Urothelium cell line (cell line): ENCODE data around the gene SHC2.

ENCODE experiments used
- DNase-seq: peaks from one replicate; pipeline ENCODE4 v3.0.0; 2011; ENCODE audit warnings: low spot score, mixed read lengths
- FAIRE-seq: peaks from 2 replicates; lab custom pipeline; 2011; peaks lifted over from hg19 to GRCh38; lab: Jason Lieb, UNC

Gene SHC2

GRCh38 chr19:376111-376470 is 84.7 kb downstream of the SHC2 start:
- FAIRE-seq = no peak
- DNase-seq = no peak

- FAIRE-seq (no peak), DNase-seq (no peak)
Measured at GRCh38 chr19:375395-376110, 85.3 kb downstream of the SHC2 start.

- FAIRE-seq = no peak
- no peak for DNase-seq
Measured at GRCh38 chr19:374886-375235, 86.0 kb downstream of the SHC2 start.

- DNase-seq = no peak
Measured at GRCh38 chr19:374183-374885, 86.5 kb downstream of the SHC2 start.

GRCh38 chr19:373391-374182 is 87.2 kb downstream of the SHC2 start:
- FAIRE-seq = no peak
- DNase-seq = no peak

More at GRCh38 chr19:374183-374885, 86.5 kb downstream of the SHC2 start:
- no peak for FAIRE-seq

- no peak for DNase-seq
Measured at GRCh38 chr19:372306-372890, 88.4 kb downstream of the SHC2 start.

GRCh38 chr19:371501-372168 is 89.2 kb downstream of the SHC2 start:
- FAIRE-seq (no peak), DNase-seq (no peak)

More at GRCh38 chr19:372306-372890, 88.4 kb downstream of the SHC2 start:
- no peak for FAIRE-seq

GRCh38 chr19:370641-371330 is 90.0 kb downstream of the SHC2 start:
- FAIRE-seq (no peak), DNase-seq (no peak)

- FAIRE-seq = no peak
- DNase-seq = no peak
Measured at GRCh38 chr19:369876-370275, 91.0 kb downstream of the SHC2 start.

- FAIRE-seq (no peak), DNase-seq (no peak)
Measured at GRCh38 chr19:369256-369655, 91.6 kb downstream of the SHC2 start.

- no peak for DNase-seq
- no peak for FAIRE-seq
Measured at GRCh38 chr19:368630-369024, 92.2 kb downstream of the SHC2 start.

GRCh38 chr19:367963-368629 is 92.7 kb downstream of the SHC2 start:
- DNase-seq (no peak), FAIRE-seq (no peak)

- FAIRE-seq (no peak), DNase-seq (no peak)
Measured at GRCh38 chr19:367561-367960, 93.3 kb downstream of the SHC2 start.

GRCh38 chr19:366951-367350 is 93.9 kb downstream of the SHC2 start:
- no peak for DNase-seq
- no peak for FAIRE-seq
